Prostate gland (tissue), 2 donors: ENCODE results near the gene KRTAP12-1. TPM values are rescaled to one million over a fixed set of nuclear protein-coding genes. Genes with fewer than 3 reads are reported as not detected.

Experiments
- DNase-seq: peaks from one replicate; pipeline ENCODE4 v3.0.0-alpha.2; 2019; ENCODE audit warnings: low spot score
- H3K27ac ChIP-seq, 2 donors: fragments of 200-600 bp; sonication (generic); 2 replicates each; pipeline ENCODE4 v1.5.1; 2017 to 2019
- H3K27me3 ChIP-seq: fragments of 200-600 bp; sonication (generic); replicated peaks from 2 replicates; pipeline ENCODE4 v1.5.1; 2019; ENCODE audit not compliant: insufficient read depth
- H3K36me3 ChIP-seq, 2 donors: fragments of 200-600 bp; sonication (generic); 1 replicate in 1 of 2; 2 replicates in 1 of 2; pipeline versions ENCODE4 v1.5.1 to v1.8.1; 2017 to 2019
- H3K4me1 ChIP-seq: fragments of 200-600 bp; sonication (generic); replicated peaks from 2 replicates; pipeline ENCODE4 v1.5.1; 2019
- H3K4me3 ChIP-seq, 2 donors: fragments of 200-600 bp; sonication (generic); 2 replicates each; pipeline ENCODE4 v1.5.1; 2017 to 2019
- H3K9me3 ChIP-seq: fragments of 200-600 bp; sonication (generic); 2 replicates; pipeline ENCODE4 v1.5.1; 2017
- CTCF ChIP-seq, 4 experiments: fragments of 200-600 bp in 2 of 4; fragments of 450-650 bp in 2 of 4; sonication (generic) in 2 of 4; IDR thresholded peaks; 1 replicate in 3 of 4; 2 replicates in 1 of 4; pipeline ENCODE4 v1.5.1; 2016 to 2019; ENCODE audit warnings: antibody characterized with exemption in 4 of 4, mild to moderate bottlenecking in 2 of 4, moderate library complexity in 2 of 4
- POLR2A ChIP-seq: fragments of 450-650 bp; IDR thresholded peaks from one replicate; pipeline ENCODE4 v1.6.1; 2016; ENCODE audit warnings: antibody characterized with exemption, mild to moderate bottlenecking
- POLR2AphosphoS5 ChIP-seq: sonication (generic); formaldehyde crosslinking; IDR thresholded peaks from one replicate; pipeline ENCODE4 v1.6.1; 2017; ENCODE audit warnings: antibody characterized with exemption
- WGBS: methylation state at CpG from one replicate; pipeline ENCODE4 v1.1.5; 2018; 5-methylcytosine and 5-hydroxymethylcytosine counted together
- intact Hi-C: fragments of 100-400 bp; cut with DNase I; formaldehyde crosslinking; loops from one replicate; pipeline ENCODE4 v1.14.2; 2022
- total RNA-seq, 2 donors: library from RNA; depleted of rRNA; stranded (reverse); fragments of >200 nt; gene quantifications; one replicate each; pipeline ENCODE4 v1.1.0, GENCODE V29; 2016

KRTAP12-1 gene
- total RNA-seq, 2 donors from 2014 or later = not detected

- intact Hi-C loops = no loop called here
- DNase-seq = no peak
- Histone ChIP-seq H3K36me3 (no peaks in the 10 kb centered on the region), H3K4me3 (no peak overlapping the region), H3K4me1 (no peaks in the 10 kb centered on the region), H3K27me3 (peaks cover 15% of the 10 kb centered on the region), H3K9me3 (no peaks in the 10 kb centered on the region), H3K27ac (no peak overlapping the region)
- no peak for TF ChIP-seq POLR2AphosphoS5
- no peak for TF ChIP-seq POLR2A
- TF ChIP-seq CTCF (IDR thresholded peaks at IDR 0.05) = no peak
- 83% methylated on average over 7 of the region's 7 CpGs for WGBS
These were observed 42.2 kb upstream of the KRTAP12-1 start for GRCh38 chr21:44724196-44724595.

DNA sequence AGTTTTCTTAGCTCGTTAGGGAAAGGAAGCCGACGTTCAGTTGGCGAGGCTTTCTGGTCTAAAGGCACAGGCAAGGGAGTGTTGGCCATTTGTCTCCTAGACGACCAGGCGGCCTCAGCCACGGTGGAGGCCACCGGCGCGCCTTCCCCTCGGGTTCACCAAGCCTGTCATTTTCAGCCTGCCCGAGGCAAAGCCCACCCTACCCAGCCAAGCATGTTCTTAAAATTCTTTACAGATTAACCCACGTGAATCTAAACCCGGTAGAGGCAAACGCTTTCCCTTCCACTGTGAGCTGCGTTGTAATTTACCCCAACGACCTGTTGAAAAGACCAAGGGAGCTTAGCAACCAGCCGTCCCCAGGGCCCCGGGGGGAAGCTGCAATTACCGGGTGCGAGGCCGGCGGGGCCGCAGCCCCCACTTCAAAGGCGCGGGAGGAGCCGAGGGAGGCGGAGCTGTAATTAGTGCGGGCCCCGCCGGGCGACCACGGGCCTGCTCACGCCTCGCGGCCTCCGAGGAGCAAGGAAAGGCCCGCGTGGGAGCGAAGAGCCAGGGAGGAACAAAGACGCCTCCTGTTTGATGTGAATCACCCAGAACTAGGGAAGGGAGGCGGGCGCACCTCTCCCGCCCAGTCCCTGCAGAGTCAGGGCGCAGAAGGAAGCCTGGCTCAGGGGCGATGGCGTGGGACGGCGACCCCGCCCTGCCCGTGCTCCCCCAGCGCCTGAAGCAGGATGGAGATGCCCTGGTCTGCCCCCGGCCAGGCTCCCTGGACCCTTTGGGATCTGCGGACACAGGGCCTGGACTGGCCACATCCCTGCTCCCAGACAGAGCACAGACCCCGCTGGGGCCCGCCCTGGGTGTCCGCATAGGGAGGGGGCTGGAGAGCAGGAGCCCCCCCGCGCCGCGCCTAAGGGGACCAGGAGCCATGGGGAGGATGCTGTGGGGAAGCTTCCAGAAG lies 41.5 kb upstream of the KRTAP12-1 start:
- H3K4me3 ChIP-seq = no peak overlapping the region
- 24% methylated on average over 60 of the region's 61 CpGs for WGBS
- intact Hi-C loops = no loop called here

GRCh38 chr21:44722731-44723130 lies 40.8 kb upstream of the KRTAP12-1 start:
- Histone ChIP-seq H3K36me3 (no peaks in the 10 kb centered on the region), H3K4me1 (no peaks in the 10 kb centered on the region), H3K27ac (no peak overlapping the region), H3K4me3 (no peak overlapping the region), H3K9me3 (no peaks in the 10 kb centered on the region), H3K27me3 (peaks cover 15% of the 10 kb centered on the region)
- no peak for TF ChIP-seq CTCF (IDR thresholded peaks at IDR 0.05)
- no peak for TF ChIP-seq POLR2AphosphoS5
- no peak for TF ChIP-seq POLR2A
- no peak for DNase-seq
- WGBS = 66% methylated on average over 5 of the region's 5 CpGs
- intact Hi-C loops = no loop called here

More for the DNA sequence above, 41.5 kb upstream of the KRTAP12-1 start:
- TF ChIP-seq POLR2AphosphoS5 (no peak), CTCF (IDR thresholded peaks at IDR 0.05) (no peak), POLR2A (no peak)
- Histone ChIP-seq H3K9me3 (no peaks in the 10 kb centered on the region), H3K27me3 (peaks cover 15% of the 10 kb centered on the region), H3K36me3 (no peaks in the 10 kb centered on the region), H3K4me1 (no peaks in the 10 kb centered on the region), H3K27ac (no peak overlapping the region)
- DNase-seq = no peak

- Histone ChIP-seq H3K4me1 (no peaks in the 10 kb centered on the region), H3K27ac (no peak overlapping the region), H3K36me3 (no peaks in the 10 kb centered on the region), H3K4me3 (no peak overlapping the region), H3K27me3 (peaks cover 11% of the 10 kb centered on the region), H3K9me3 (no peaks in the 10 kb centered on the region)
- DNase-seq = no peak
- TF ChIP-seq POLR2A (no peak), CTCF (IDR thresholded peaks at IDR 0.05) (no peak), POLR2AphosphoS5 (no peak)
- 74% methylated on average over 2 of the region's 2 CpGs for WGBS
- intact Hi-C loops = no loop called here
These were observed 38.2 kb upstream of the KRTAP12-1 start for GRCh38 chr21:44720170-44720569.

GRCh38 chr21:44718571-44718970 lies 36.6 kb upstream of the KRTAP12-1 start:
- Histone ChIP-seq H3K27me3 (peaks cover 8% of the 10 kb centered on the region), H3K4me3 (no peak overlapping the region), H3K9me3 (no peaks in the 10 kb centered on the region), H3K4me1 (no peaks in the 10 kb centered on the region), H3K27ac (no peak overlapping the region), H3K36me3 (no peaks in the 10 kb centered on the region)
- DNase-seq = no peak
- WGBS = 50% methylated on average over 6 of the region's 6 CpGs
- no peak for TF ChIP-seq POLR2A
- TF ChIP-seq POLR2AphosphoS5 = no peak
- no peak for TF ChIP-seq CTCF (IDR thresholded peaks at IDR 0.05)
- intact Hi-C loops = no loop called here
